SJCRH30 (cell line): ENCODE measurements around the gene TRIOBP. TPM values are rescaled to one million over a fixed set of nuclear protein-coding genes. Genes with fewer than 3 reads are reported as not detected.

Experiments used
- DNase-seq, 2 experiments: peaks; one replicate each; pipeline ENCODE4 v3.0.0-alpha.2; 2015 to 2020
- H3K27ac ChIP-seq: fragments of 250-450 bp; sonication (Bioruptor Pico); 2 replicates; pipeline ENCODE4 v1.5.1; 2020; ENCODE audit warnings: mild to moderate bottlenecking, moderate library complexity
- H3K27me3 ChIP-seq: fragments of 250-450 bp; sonication (Bioruptor Pico); 2 replicates; pipeline ENCODE4 v1.5.1; 2020; ENCODE audit warnings: mild to moderate bottlenecking, moderate library complexity
- H3K36me3 ChIP-seq: fragments of 250-450 bp; sonication (Bioruptor Pico); 2 replicates; pipeline ENCODE4 v1.5.1; 2020; ENCODE audit warnings: mild to moderate bottlenecking, moderate library complexity
- H3K4me1 ChIP-seq: fragments of 250-450 bp; sonication (Bioruptor Pico); 2 replicates; pipeline ENCODE4 v1.5.1; 2020; ENCODE audit warnings: mild to moderate bottlenecking, moderate library complexity
- H3K4me3 ChIP-seq: fragments of 250-450 bp; sonication (Bioruptor Pico); 2 replicates; pipeline ENCODE4 v1.5.1; 2020; ENCODE audit warnings: mild to moderate bottlenecking, moderate library complexity
- H3K9me3 ChIP-seq: fragments of 250-450 bp; sonication (Bioruptor Pico); replicated peaks from 2 replicates; pipeline ENCODE4 v1.5.1; 2020; ENCODE audit warnings: mild to moderate bottlenecking, moderate library complexity
- total RNA-seq: library from RNA; depleted of rRNA; stranded (reverse); fragments of >200 nt; shearing (Covaris generic); gene quantifications from 2 replicates; pipeline ENCODE4 v1.2.3, GENCODE V29; 2014

The TRIOBP gene
- total RNA-seq, 1 experiment from 2014 or later = 16.8 TPM

- Histone ChIP-seq H3K9me3 (no peaks in the 10 kb centered on the region), H3K27me3 (0 out of 2 replicates have a peak, but pooled peaks cover 2% of the 10 kb centered on the region), H3K27ac (no peak overlapping the region), H3K4me3 (no peak overlapping the region), H3K4me1 (peaks cover 22% of the 10 kb centered on the region), H3K36me3 (peaks cover 2% of the 10 kb centered on the region; the same call in 1 of the 2 replicates)
- peak; percentile 66 to 71 for DNase-seq
Observed at GRCh38 chr22:37742376-37743171, 45.7 kb downstream of the TRIOBP start.

- Histone ChIP-seq H3K36me3 (peaks cover 2% of the 10 kb centered on the region; the same call in 1 of the 2 replicates), H3K4me1 (peaks cover 22% of the 10 kb centered on the region), H3K4me3 (no peak overlapping the region), H3K9me3 (no peaks in the 10 kb centered on the region), H3K27ac (no peak overlapping the region), H3K27me3 (0 out of 2 replicates have a peak, but pooled peaks cover under 1% of the 10 kb centered on the region)
- DNase-seq = no peak
Observed at GRCh38 chr22:37744589-37744988, 47.7 kb downstream of the TRIOBP start.

GRCh38 chr22:37745548-37746365 lies 48.9 kb downstream of the TRIOBP start:
- Histone ChIP-seq H3K4me1 (peaks cover 20% of the 10 kb centered on the region), H3K36me3 (peaks cover 2% of the 10 kb centered on the region; the same call in 1 of the 2 replicates), H3K9me3 (no peaks in the 10 kb centered on the region), H3K27ac (peak overlapping the region; percentile 85; the same call in 1 of the 2 replicates), H3K4me3 (peak overlapping the region; percentile 98), H3K27me3 (no peaks in the 10 kb centered on the region)
- DNase-seq = peak; percentile 87 to 89

- peak overlapping the region; percentile 98 for H3K4me3 ChIP-seq
- H3K36me3 ChIP-seq = peaks cover 2% of the 10 kb centered on the region; the same call in 1 of the 2 replicates
- no peaks in the 10 kb centered on the region for H3K9me3 ChIP-seq
- H3K27me3 ChIP-seq = no peaks in the 10 kb centered on the region
- H3K27ac ChIP-seq = peak overlapping the region; percentile 85
- H3K4me1 ChIP-seq = peaks cover 20% of the 10 kb centered on the region
- DNase-seq = no peak
Observed at GRCh38 chr22:37746366-37747079, 49.7 kb downstream of the TRIOBP start.

GRCh38 chr22:37747080-37747714 lies 50.3 kb downstream of the TRIOBP start:
- H3K27ac ChIP-seq = no peak overlapping the region; the same call in 1 of the 2 replicates
- no peaks in the 10 kb centered on the region for H3K27me3 ChIP-seq
- H3K9me3 ChIP-seq = no peaks in the 10 kb centered on the region
- peak overlapping the region; percentile 98 for H3K4me3 ChIP-seq
- DNase-seq = no peak
- H3K4me1 ChIP-seq = peaks cover 26% of the 10 kb centered on the region
- H3K36me3 ChIP-seq = peaks cover 2% of the 10 kb centered on the region; the same call in 1 of the 2 replicates

GRCh38 chr22:37747715-37748100 lies 50.9 kb downstream of the TRIOBP start:
- H3K27me3 ChIP-seq = no peaks in the 10 kb centered on the region
- peaks cover 25% of the 10 kb centered on the region for H3K4me1 ChIP-seq
- H3K36me3 ChIP-seq = peaks cover 2% of the 10 kb centered on the region; the same call in 1 of the 2 replicates
- H3K27ac ChIP-seq = no peak overlapping the region
- no peak overlapping the region for H3K4me3 ChIP-seq
- H3K9me3 ChIP-seq = no peaks in the 10 kb centered on the region
- no peak for DNase-seq

GRCh38 chr22:37748659-37749058 lies 51.8 kb downstream of the TRIOBP start:
- DNase-seq = no peak
- H3K27me3 ChIP-seq = no peaks in the 10 kb centered on the region
- no peak overlapping the region for H3K27ac ChIP-seq
- peaks cover 2% of the 10 kb centered on the region; the same call in 1 of the 2 replicates for H3K36me3 ChIP-seq
- H3K4me1 ChIP-seq = peaks cover 26% of the 10 kb centered on the region
- H3K9me3 ChIP-seq = no peaks in the 10 kb centered on the region
- no peak overlapping the region for H3K4me3 ChIP-seq

- peaks cover 2% of the 10 kb centered on the region; the same call in 1 of the 2 replicates for H3K36me3 ChIP-seq
- H3K27ac ChIP-seq = no peak overlapping the region
- peaks cover 26% of the 10 kb centered on the region for H3K4me1 ChIP-seq
- no peaks in the 10 kb centered on the region for H3K9me3 ChIP-seq
- H3K27me3 ChIP-seq = no peaks in the 10 kb centered on the region
- H3K4me3 ChIP-seq = no peak overlapping the region
- DNase-seq = no peak
Observed at GRCh38 chr22:37749226-37749625, 52.4 kb downstream of the TRIOBP start.

- H3K4me3 ChIP-seq = no peak overlapping the region
- DNase-seq = no peak
- H3K36me3 ChIP-seq = peaks cover 2% of the 10 kb centered on the region; the same call in 1 of the 2 replicates
- H3K27ac ChIP-seq = no peak overlapping the region
- peaks cover 26% of the 10 kb centered on the region for H3K4me1 ChIP-seq
- no peaks in the 10 kb centered on the region for H3K27me3 ChIP-seq
- H3K9me3 ChIP-seq = no peaks in the 10 kb centered on the region
Observed at GRCh38 chr22:37749831-37750595, 53.2 kb downstream of the TRIOBP start.

GRCh38 chr22:37750596-37751162 lies 53.8 kb downstream of the TRIOBP start:
- no peaks in the 10 kb centered on the region for H3K27me3 ChIP-seq
- DNase-seq = no peak
- peaks cover 2% of the 10 kb centered on the region; the same call in 1 of the 2 replicates for H3K36me3 ChIP-seq
- peaks cover 26% of the 10 kb centered on the region for H3K4me1 ChIP-seq
- H3K9me3 ChIP-seq = no peaks in the 10 kb centered on the region
- no peak overlapping the region for H3K4me3 ChIP-seq
- no peak overlapping the region for H3K27ac ChIP-seq

- no peak for DNase-seq
- Histone ChIP-seq H3K4me1 (peaks cover 26% of the 10 kb centered on the region), H3K36me3 (no peaks in the 10 kb centered on the region; the same call in 1 of the 2 replicates), H3K4me3 (no peak overlapping the region), H3K27me3 (no peaks in the 10 kb centered on the region), H3K9me3 (no peaks in the 10 kb centered on the region), H3K27ac (no peak overlapping the region; the same call in 1 of the 2 replicates)
Observed at GRCh38 chr22:37751449-37752188, 54.8 kb downstream of the TRIOBP start.

- no peaks in the 10 kb centered on the region for H3K27me3 ChIP-seq
- peaks cover 24% of the 10 kb centered on the region for H3K4me1 ChIP-seq
- H3K9me3 ChIP-seq = no peaks in the 10 kb centered on the region
- H3K27ac ChIP-seq = peak overlapping the region; percentile 34
- H3K4me3 ChIP-seq = no peak overlapping the region
- DNase-seq = peak; percentile 88 to 93
- no peaks in the 10 kb centered on the region for H3K36me3 ChIP-seq
Observed at GRCh38 chr22:37752189-37753087, 55.6 kb downstream of the TRIOBP start.
